Measurements from ENCODE around the gene ARHGAP30.
"Not testable (repeated sequence)": the region's sequence is repeated elsewhere in the genome, so short reads cannot be mapped to it uniquely, and the experiment has no call there.

Gene ARHGAP30, protein sequence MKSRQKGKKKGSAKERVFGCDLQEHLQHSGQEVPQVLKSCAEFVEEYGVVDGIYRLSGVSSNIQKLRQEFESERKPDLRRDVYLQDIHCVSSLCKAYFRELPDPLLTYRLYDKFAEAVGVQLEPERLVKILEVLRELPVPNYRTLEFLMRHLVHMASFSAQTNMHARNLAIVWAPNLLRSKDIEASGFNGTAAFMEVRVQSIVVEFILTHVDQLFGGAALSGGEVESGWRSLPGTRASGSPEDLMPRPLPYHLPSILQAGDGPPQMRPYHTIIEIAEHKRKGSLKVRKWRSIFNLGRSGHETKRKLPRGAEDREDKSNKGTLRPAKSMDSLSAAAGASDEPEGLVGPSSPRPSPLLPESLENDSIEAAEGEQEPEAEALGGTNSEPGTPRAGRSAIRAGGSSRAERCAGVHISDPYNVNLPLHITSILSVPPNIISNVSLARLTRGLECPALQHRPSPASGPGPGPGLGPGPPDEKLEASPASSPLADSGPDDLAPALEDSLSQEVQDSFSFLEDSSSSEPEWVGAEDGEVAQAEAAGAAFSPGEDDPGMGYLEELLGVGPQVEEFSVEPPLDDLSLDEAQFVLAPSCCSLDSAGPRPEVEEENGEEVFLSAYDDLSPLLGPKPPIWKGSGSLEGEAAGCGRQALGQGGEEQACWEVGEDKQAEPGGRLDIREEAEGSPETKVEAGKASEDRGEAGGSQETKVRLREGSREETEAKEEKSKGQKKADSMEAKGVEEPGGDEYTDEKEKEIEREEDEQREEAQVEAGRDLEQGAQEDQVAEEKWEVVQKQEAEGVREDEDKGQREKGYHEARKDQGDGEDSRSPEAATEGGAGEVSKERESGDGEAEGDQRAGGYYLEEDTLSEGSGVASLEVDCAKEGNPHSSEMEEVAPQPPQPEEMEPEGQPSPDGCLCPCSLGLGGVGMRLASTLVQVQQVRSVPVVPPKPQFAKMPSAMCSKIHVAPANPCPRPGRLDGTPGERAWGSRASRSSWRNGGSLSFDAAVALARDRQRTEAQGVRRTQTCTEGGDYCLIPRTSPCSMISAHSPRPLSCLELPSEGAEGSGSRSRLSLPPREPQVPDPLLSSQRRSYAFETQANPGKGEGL

DNA sequence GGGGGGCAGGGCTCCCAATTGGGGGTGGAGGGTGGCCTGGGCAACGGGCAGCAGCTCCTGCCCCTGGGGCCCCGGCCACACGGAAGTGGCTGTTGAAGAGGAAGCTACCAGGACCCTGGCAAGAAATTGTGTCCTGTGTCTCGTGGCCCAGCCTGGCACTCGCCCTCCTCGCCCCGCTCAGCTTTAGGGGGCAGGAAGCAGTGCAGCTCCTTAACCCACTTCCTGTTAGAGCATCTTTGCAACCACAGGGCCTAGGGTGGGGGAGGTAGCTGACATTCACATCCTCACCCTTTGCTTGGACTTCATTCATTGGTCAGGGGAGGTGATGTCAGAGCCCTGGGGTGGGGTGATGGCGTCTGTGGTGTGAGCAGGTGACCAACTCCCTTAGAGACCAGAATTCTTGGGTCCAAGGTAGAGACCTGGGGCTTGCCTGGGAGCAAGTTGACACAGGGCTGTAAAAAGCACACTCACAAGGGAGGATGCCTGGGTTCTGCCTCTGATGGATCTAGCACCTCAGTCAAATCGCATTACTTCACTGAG, at the start of gene ARHGAP30:
Gene ARHGAP30 (minus strand): TSS at position 161 of the 540 bp plus-strand sequence. CDS start 267 bp downstream, outside the sequence.
- DNase-seq = peak; percentile 96

DNA sequence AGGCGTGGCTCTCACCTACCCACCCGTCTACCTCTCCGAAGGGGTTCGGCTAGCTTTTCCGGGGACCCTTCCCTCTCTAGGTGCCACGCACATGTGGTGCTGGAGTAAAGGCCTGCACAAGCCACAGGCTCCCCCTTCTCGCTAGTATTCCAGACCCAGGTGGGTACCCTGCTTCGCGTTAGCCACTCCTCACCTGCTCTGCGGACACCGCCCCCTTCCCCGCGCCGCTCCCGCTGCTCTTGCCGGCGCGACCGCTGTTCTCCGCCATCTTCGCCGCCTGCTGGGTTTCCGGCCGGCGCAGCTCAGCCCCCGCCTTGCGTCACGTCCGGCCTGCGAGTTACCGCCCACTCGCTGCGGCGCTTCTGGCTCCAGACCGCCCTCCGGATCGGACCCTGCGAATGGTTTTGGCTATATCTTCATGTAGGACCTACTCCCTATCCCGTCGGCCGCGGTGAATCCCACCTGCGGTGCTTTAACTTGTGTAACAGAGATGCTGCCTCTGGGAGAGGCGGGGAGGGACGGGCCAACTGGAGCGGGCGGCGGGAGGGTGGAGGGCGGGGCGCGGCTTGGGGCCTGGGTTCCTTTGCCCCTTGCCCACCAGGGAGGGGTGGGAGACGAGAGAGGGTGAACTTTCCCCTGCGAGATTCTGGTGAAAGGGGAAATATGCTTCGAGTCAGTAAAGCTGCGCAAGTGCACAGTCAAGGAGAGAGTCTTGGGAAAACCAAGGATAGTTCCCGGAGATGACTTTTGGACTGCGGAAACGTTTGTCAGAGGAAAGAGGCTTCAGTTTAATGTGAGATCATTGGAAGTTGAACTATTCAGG, 48.3 kb upstream of the ARHGAP30 start, which contains the start of the genes NIT1 and PFDN2:
Gene NIT1 (plus strand): TSS at position 347 of the 823 bp plus-strand sequence. CDS start 72 bp downstream, at position 419.
Gene PFDN2 (minus strand): TSS at position 279 of the 823 bp plus-strand sequence. CDS start 11 bp downstream, at position 268.
- peak; percentile 77 for DNase-seq

DNA sequence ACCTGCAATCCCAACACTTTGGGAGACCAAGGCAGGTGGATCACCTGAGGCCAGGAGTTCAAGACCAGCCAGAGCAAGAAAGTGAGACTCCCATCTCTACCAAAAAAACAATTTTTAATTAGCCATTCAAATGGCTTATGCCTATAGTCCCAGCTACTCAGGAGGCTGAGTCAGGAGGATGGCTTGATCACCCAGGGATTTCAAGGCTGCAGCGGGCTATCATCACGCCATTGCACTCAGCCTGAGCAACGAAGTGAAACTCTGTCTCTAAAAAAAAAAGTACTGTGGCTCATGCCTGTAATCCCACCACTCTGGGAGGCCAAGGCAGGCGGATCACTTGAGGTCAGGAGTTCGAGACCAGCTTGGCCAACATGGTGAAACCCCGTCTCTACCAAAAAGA, 46.3 kb upstream of the ARHGAP30 start:
- not testable (repeated sequence) for DNase-seq

DNA sequence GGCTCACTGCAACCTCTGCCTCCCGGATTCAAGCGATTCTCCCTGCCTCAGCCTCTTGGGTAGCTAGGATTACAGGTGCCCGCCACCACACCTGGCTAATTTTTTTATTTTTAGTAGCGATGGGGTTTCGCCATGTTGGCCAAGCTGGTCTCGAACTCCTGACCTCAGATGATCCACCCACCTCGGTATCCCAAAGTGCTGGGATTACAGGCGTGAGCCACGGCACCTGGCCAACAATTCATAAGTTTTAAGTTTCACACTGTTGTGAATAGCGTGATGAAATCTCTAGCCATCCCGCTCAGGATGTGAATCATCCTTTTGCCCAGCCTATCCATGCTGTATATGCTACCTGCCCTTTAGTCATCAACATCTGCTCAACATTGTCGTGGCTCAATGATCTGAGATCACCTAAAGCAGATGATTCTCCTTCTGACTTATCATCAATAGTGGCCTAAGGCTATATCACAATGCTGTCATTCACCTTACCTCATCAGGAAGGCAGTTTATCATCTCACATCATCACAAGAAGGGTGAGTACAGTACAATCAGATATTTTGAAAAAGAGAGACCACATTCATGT, 45.5 kb upstream of the ARHGAP30 start:
- peak; percentile 28 for DNase-seq

DNA sequence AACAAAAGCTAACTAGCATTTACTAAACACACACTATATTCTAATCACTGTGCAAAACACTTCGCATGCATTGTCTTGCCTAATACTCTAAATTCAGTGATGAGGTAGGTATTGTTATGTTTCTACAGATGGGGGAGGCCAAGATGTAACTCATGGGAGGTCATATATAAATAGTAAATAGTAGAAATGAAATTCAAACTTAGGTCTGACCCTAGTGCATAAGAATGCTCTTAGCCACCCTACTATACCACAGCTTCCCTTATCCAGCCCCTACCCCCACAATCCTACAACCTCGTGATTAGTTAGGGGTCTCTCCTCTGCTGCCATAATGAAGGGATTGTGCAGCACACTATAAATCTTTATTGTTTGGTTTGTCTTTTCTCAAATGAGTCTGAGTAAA, 44.9 kb upstream of the ARHGAP30 start:
- DNase-seq = no peak

DNA sequence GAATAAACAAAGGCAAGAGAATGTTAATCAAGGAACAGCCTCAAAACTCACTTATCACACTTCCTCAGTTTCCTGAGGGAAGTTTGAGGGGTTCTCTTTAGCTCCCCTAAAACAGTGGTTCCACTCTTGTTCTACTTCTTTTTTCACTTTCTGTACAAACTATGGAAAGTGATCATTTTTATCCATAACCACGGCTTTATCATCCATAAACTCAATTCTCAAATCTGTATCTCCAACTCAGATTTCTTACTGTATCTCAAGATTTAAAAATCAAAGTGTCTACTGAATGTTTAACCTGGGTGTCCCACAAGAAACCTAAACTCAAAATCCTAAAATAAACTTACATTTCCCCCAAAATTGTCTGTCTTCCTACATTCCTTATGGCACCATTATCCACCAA, 44.2 kb upstream of the ARHGAP30 start:
- DNase-seq = no peak

DNA sequence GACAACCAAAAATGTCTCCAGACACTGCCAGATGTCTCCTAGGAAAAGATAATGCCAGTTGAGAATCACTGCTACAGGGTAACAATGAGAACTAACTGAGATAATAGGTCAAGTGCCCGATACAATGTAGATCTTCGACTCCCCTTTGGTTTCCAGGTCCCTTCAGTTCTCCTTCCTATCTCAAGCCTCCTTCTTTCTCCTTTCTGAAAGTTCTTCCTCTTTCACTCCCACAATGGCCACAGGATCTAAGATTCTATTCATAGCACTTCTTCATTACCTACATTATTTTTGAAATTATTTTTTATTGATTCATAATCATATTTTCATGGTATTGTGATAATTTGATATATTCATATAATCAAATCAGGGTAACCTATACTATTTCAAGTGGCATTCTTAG, 41.8 kb upstream of the ARHGAP30 start:
- DNase-seq = no peak

DNA sequence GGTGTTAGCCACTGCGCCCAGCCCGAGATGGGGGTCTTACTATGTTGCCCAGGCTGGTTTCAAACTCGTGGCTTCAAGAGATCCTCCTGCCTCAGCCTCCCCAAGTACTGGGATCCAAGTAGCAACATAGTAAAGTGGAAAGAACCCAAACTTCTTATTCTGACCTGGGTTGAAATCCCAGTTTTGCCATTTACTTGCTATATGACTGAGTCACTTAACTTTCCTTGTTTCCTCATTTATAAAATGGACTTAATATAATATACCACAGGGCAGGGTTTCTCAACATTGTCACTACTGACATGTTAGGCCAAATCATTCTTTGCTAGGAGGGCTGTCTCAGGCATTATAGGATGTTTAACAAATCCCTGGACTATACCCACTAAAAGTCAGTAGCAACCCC, 41.4 kb upstream of the ARHGAP30 start:
- no peak for DNase-seq

DNA sequence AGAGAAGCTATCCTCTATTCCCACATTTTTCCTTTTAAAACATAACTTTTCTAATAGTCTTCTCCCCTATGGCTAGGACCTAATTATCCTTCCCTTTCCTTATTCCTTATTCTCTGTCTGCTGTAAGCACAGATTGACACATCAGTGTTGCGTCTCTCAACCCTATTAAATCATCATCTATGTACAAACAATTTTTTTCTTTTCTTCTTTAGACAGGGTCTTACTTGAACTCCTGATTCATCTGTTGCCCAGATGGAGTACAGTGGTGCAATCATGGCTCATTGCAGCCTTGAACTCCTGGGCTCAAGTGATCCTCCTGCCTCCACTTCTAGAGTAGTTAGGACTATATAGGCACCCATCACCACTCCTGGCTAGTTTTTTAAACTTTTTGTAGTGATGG, 36.7 kb upstream of the ARHGAP30 start:
- DNase-seq = no peak

DNA sequence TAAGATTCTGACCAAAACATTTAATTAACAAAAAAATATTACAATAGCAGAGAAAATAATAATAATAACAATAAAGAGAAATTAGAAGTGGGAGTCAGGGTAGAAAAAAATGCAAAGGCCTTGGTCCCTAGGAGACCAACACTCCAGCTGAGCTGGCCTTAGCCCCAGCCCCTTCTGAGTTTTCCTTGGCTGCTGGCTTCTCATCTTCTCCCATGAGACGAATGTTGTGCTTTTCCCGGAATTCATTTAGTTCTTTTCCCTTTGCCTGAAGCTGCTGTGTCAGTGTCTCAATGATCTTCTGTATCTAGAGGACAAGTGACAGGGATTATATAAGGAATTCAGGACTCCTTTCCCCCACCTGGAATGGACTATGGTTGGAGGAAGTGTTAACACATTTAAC, 30.9 kb upstream of the ARHGAP30 start:
- DNase-seq = no peak

DNA sequence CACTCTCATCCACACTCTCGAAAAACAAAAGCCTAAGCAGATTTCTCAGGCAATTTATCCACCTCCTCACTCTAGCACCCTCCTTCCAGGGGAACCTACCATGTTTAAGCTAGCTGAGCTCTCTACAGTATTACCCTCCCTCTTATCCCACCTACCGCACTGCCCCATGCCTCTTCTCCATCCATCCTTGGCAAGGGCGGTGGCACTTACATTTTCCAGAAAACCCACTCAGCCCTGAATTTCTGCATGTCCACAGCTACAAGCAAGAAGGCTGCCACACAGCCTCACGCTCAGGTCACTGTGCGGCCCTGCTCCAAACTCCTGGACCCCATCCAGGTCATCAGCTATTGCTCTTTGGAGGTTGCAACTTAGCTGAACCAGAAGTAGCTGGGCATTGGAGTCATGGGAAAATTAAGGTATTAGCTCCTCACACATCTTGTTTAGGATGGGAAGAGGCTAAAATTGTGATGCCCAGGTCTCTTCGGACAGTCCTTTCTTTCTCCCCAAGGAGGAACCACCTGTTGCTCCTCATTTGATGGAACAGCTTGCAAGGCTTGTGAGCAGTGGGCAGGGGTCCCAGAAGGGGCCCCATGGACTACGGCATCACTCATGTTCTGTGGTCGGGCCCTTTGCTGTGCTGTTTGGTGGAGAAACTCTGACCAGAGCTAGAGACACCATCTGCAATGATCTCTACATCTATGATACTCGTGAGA, 29.6 kb upstream of the ARHGAP30 start:
- no peak for DNase-seq

DNA sequence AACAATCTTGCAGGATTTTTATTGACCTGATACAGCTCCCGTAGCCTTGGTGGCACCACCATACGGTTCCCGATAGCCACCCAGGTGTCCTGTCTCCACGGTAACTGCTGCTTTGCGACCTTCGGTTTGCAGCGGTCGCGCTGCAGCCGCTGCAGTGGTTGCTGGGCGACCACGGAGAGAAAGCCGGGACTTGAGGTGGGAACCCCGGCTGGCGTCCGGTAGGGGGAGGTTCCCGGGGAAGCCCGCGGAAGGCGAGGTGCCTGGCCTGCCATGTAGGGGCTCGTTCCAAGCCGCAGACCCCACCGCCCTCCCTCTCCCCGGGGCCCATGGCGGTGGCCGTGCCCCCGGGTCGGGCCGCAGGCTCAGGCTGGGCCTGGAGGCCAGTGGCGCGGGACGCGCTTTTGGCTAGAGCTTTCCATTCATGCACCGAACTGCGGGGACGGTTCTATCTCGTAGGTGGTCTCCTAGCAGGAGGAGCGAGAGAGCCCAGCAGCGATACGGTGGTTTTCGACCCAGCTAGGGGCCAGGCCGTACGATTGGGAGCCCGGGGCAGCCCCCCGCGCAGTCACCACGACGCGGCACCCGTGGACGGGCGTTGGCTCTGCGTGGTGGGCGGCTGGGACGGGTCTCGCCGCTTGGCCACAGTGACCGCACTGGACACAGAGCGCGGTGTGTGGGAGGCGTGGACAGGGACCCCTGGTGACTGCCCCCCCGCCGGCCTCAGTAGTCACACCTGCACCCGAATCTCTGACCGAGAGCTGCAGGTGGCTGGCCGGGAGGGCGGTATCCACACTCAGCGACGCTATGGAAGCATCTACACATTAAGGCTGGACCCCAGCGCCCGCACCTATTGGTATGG, 28.7 kb upstream of the ARHGAP30 start, which contains the start of gene KLHDC9:
Gene KLHDC9 (plus strand): TSS at position 152 of the 859 bp plus-strand sequence. CDS start 175 bp downstream, at position 327.
- no peak for DNase-seq

DNA sequence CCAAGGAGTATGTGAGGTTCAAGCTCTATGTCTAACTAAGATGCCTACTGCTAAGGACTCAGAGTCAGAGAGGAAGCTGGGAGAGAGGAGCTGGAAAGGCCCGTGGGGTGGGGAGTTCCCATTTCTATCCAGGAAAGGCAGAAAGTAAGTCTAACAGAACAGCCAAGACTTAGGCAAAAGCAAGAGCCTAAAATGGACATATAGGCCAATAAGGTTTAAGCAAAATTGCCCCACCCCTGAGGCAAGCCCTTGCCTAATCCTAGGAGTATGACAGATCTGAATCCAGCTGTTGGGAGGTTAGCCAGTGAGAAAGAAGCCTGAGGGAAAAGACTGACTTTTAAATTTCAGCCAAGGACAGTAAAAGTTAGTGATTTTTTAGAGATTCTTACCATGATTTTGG, 26.8 kb upstream of the ARHGAP30 start:
- DNase-seq = no peak

DNA sequence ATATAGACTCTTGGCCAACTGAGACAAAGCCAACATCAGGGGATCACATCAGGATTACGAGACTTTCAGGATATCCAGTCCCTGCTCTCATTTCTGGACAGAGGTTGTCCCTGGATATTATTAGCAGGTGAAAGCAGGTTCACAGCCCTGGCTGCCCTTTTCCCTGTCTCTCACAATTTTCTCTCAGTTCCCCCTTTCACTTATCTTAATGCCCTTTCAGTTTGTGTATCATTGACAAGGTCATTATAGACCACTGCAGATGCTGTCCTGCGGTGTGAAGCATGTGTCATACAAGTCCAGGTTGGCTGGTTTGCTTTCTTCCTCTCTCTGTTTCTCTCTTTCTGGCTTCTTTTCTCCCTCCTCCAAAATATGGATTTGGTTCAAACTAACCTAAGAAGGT, 26.3 kb upstream of the ARHGAP30 start:
- no peak for DNase-seq

DNA sequence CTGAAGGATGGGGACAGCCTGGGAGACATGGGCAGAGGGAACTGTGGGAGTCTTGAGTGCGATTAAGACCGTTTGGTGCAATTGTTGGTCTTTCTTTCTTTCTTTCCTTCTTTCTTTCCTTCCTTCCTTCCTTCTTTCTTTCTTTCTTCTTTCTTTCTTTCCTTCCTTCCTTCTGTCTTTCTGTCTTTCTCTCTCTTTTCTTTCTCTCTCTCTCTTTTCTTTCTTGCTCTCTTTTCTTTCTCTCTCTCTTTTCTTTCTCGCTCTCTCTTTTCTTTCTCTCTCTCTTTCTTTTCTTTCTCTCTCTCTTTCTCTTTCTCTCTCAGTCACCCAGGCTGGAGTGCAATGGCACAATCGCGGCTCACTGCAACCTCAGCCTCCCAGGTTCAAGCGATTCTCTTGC, 25.5 kb upstream of the ARHGAP30 start:
- no peak for DNase-seq

DNA sequence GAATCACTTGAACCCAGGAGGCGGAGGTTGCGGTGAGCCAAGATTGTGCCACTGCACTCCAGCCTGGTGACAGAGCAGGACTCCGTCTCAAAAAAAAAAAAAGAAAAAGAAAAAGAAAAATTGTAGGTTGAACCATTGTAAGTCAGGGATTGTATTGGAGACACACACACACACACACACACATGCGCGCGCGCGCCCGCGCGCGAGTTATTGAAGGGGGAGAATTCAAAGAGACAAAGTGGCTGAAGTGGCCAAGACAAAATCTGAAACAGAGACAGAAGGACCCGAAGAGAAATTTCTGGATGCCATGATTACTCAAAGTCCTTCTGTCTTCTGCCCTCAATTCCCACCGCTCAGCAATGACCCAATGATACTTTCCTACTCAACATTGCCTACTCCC, 24.8 kb upstream of the ARHGAP30 start:
- DNase-seq = no peak

DNA sequence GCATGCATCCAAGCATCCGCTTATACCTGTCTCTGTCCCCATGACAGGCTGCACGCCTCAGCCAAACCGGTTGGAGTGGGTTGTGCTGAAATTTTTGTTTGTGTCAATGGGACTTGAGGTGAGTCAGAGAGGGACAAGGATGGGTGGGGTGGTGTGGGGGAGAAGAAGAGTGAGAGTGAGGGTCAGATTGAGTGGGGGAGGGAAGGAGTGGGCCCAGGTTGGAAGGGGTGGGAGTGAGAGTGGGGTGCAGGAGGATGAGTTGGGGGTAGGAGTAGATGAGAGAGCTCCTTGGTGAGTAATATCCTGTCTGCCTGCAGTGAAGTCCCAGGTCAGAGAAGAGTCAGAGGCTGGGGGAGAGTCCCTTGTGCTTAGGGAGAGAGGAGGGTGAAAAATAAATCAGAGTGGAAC, 22.9 kb upstream of the ARHGAP30 start:
- DNase-seq = peak; percentile 62

DNA sequence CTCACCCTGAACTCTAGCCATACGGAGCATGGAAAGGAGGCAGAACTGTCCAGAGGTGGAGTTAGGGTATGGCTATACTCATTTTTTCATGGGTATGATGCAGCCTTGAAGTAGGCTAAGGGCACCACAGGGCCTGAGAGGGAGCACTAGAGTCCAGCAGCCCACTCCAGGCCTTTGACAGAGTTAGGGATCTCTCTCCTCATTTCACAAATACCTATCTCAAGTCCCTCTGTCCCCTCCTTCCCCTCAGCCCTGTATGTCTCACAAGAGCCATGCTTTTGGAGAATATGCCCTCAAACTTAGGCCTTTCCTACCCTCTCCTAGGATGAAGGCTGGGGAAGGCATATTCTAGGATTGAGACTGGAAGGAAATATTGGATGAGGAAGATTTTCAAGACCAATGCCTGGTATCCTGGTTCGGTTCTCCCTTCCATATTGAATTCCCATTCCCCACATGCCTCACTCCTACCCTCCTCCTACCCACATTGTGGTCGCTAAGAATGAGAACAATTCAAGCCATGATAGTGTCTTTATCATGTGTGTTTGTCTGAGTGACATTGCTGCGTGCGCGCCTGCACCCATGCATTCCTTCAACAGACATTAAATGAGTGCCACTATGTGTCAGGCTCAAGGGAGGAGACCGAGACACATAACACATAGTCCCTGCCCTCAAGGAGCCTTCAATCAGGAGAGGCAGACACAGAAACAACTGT, 22.3 kb upstream of the ARHGAP30 start:
- DNase-seq = no peak

DNA sequence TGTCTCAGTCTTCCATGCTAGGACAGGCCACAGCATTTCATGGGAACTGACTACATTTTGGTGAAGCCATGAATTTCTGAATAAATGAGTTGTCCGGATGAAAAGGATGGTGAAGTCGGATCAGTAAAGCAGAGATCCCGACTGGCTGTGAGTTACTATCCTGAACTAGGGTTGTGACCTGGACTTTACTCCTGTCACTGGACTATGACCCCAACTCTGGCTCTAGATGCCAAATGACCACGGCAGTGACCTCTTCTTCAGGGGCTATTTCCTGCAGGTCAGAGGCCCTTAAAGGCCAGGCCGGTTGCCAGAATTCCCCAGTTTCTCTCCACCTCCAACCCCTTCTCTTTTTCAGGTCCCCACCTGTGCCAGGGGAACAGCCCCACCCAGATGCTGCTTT, 21.4 kb upstream of the ARHGAP30 start:
- no peak for DNase-seq

Data from NK-92 treated with Interleukin-12 subunit alpha and Interleukin-12 subunit beta, amount 100 ng/mL, for 24 hours (cell line).